Omental fat pad (tissue), 4 donors: Measurements from ENCODE around the gene CDAN1. TPM values are rescaled to one million over a fixed set of nuclear protein-coding genes. Genes with fewer than 3 reads are reported as not detected.
A peak's percentile ranks its signal among the peaks of the same experiment; 100 is the strongest.

Experiments
- ATAC-seq: fragments of 150-250 bp; one replicate; pipeline ENCODE4 v1.9.1; 2016; ENCODE audit warnings: mild to moderate bottlenecking, moderate library complexity; ENCODE audit not compliant: low FRiP score
- DNase-seq: peaks from one replicate; pipeline ENCODE4 v3.0.0-alpha.2; 2019; ENCODE audit warnings: low spot score
- total RNA-seq, 4 donors: library from RNA; depleted of rRNA; stranded (reverse); fragments of >200 nt; gene quantifications; one replicate each; pipeline ENCODE4 v1.1.0, GENCODE V29; 2016
- TF ChIP-seq, protein P1 (sequence below), 3 donors: fragments of 450-650 bp; IDR thresholded peaks; one replicate each; pipeline ENCODE4 v1.5.1; 2016 to 2017; ENCODE audit warnings: antibody characterized with exemption in 3 of 3, mild to moderate bottlenecking in 3 of 3, moderate library complexity in 2 of 3

Gene CDAN1
- total RNA-seq, 4 donors from 2014 or later = 5.4 to 15.1 (median 7.5) TPM

DNA sequence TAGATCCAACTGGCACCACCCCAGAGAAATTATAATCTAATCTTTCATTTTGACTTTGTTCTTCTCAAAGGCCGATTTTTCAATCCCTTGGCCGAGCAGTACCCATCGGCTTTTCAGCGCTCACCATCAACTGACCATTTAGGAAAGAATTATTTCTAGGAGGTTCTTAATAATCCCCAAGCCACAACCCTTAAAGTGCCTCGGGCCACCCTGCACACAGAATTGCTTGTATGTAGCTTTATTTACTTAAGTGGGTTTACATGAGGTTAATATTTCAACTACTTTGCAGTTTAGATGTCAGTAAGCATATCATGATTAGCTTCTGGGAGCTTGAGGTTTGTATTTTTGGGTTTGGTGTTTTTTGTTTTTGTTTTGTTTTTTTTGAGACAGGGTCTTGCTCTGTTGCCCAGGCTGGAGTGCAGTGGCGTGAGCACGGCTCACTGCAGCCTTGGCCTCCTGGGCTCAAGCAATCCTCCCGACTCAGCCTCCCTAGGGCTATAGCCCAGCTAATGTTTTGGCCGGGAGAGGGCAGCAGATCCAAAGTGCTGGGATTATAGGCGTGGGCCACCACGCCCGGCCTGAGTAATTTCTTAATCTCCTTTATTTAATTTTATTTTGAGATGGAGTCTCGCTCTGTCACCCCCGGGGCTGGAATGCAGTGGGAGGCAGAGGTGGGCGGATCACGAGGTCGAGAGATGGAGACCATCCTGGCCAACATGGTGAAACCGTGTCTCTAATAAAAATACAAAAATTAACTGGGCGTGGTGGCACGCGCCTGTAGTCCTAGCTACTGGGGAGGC lies 801 bp upstream of the CDAN1 start:
- TF ChIP-seq, protein P1, sequence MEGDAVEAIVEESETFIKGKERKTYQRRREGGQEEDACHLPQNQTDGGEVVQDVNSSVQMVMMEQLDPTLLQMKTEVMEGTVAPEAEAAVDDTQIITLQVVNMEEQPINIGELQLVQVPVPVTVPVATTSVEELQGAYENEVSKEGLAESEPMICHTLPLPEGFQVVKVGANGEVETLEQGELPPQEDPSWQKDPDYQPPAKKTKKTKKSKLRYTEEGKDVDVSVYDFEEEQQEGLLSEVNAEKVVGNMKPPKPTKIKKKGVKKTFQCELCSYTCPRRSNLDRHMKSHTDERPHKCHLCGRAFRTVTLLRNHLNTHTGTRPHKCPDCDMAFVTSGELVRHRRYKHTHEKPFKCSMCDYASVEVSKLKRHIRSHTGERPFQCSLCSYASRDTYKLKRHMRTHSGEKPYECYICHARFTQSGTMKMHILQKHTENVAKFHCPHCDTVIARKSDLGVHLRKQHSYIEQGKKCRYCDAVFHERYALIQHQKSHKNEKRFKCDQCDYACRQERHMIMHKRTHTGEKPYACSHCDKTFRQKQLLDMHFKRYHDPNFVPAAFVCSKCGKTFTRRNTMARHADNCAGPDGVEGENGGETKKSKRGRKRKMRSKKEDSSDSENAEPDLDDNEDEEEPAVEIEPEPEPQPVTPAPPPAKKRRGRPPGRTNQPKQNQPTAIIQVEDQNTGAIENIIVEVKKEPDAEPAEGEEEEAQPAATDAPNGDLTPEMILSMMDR (IDR thresholded peaks at IDR 0.05) = no peak
- DNase-seq (no peak), ATAC-seq (no peak)

DNA sequence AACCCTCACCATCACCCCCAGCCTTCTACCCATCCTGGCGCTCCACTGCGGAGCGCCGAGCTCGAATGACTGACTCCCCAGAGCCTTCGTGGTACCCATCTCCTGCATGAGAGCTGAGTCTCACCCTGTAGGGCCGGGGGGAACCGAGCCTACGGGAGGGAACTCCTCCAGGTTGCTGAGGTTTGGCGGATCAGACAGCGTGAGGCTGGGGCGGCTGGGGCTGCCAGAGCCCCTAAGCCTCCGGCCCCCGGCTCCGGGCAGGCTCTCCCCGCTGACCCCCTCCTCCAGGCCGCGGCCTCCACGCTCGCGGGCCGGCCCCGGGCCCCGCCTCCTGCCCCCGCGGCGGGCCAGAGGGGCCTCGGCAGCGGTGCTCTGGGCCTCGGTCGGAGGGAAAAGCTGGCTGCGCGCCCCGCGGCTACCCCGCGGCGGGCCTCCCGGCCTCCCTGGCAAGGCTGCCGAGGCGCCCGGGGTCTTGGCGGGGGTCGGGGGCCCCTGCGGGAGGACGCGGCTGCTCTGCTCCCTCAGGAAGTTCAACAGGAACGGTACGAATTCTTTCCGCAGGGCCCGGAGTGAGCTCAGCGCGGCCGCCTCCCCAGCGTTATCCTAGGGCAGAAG lies 643 bp downstream of the CDAN1 start:
- ATAC-seq = peak; percentile 34
- no peak for DNase-seq
- TF ChIP-seq, protein P1 (IDR thresholded peaks at IDR 0.05) = no peak

- TF ChIP-seq, protein P1 (IDR thresholded peaks at IDR 0.05) = no peak
- no peak for DNase-seq
- no peak for ATAC-seq
Measured at GRCh38 chr15:42735382-42736165, 1.4 kb downstream of the CDAN1 start.

- DNase-seq (no peak), ATAC-seq (no peak)
- TF ChIP-seq, protein P1 (IDR thresholded peaks at IDR 0.05) = no peak
Measured at GRCh38 chr15:42734076-42734672, 2.8 kb downstream of the CDAN1 start.

DNA sequence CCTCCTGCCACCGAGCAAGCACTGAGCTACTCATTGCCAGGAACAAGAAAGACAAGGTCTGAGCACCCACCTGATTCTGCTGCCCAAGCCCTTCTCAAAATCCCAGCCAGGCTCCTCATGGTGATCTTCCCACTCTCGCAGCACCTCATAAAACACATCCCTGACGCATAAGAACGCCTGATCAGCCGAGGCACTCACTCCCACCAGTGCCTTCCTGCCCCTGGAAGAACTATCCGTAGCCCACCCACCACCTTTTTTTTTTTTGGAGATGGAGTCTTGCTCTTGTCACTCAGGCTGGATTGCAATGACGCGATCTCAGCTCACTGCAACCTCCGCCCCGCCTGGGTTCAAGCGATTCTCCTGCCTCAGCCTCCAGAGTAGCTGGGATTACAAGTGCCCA lies 3.9 kb downstream of the CDAN1 start:
- TF ChIP-seq, protein P1 (IDR thresholded peaks at IDR 0.05) = no peak

DNA sequence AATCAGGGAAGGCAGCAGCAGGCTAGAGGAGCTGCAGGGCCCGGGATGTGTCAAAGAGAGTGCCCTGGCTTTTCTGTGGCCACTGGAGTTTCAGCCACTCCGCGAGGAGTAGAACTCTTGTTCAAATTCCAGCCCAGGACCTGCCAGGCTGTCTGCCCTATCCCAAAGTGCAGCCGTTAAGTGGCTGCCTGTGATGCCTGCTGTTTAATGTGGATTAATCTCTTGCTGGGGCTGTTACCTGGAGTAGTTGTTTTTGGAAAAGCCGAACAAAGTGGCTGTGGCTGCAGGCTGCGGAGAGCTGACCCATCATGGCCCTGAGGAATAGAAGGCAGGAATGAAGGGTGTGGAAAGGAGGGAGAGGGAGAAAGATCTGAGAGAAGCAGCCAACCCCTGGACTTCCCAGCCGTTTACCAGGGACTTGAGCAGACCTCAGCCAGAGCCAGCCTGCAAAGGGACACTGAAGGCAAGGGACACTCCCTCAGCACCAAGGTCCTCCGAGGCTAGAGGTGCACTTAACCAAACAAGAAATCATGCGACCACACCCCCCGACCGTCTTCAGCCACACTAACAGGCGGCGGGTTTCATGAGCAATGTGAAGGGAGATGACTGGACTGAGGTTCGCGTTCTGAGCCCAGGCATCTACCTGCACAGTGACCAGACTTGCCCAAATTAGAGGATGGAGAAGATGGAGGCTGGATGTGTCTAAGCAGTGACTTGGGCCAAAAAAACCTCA lies 4.7 kb downstream of the CDAN1 start:
- DNase-seq (no peak), ATAC-seq (no peak)
- TF ChIP-seq, protein P1 (IDR thresholded peaks at IDR 0.05) = no peak

More for the DNA sequence above, 3.9 kb downstream of the CDAN1 start:
- ATAC-seq = no peak
- DNase-seq = no peak
